Choroid plexus epithelial cell (primary cell): ENCODE results near the gene SLC16A13.
"Not testable (repeated sequence)": the region's sequence is repeated elsewhere in the genome, so short reads cannot be mapped to it uniquely, and the experiment has no call there.

Source experiments
- DNase-seq: peaks from one replicate; pipeline ENCODE4 v3.0.0-alpha.2; 2010; ENCODE audit warnings: low read depth
- H3K4me3 ChIP-seq: 2 replicates; pipeline ENCODE4 v1.5.1; 2011; ENCODE audit warnings: low read depth, mild to moderate bottlenecking, control low read depth, low read length, moderate library complexity
- CTCF ChIP-seq: conservative IDR thresholded peaks from 2 replicates; pipeline ENCODE4 v1.5.1; 2011; ENCODE audit warnings: low read depth, mild to moderate bottlenecking, control low read depth, inconsistent platforms, low read length, moderate library complexity

The SLC16A13 gene, protein sequence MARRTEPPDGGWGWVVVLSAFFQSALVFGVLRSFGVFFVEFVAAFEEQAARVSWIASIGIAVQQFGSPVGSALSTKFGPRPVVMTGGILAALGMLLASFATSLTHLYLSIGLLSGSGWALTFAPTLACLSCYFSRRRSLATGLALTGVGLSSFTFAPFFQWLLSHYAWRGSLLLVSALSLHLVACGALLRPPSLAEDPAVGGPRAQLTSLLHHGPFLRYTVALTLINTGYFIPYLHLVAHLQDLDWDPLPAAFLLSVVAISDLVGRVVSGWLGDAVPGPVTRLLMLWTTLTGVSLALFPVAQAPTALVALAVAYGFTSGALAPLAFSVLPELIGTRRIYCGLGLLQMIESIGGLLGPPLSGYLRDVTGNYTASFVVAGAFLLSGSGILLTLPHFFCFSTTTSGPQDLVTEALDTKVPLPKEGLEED

DNA sequence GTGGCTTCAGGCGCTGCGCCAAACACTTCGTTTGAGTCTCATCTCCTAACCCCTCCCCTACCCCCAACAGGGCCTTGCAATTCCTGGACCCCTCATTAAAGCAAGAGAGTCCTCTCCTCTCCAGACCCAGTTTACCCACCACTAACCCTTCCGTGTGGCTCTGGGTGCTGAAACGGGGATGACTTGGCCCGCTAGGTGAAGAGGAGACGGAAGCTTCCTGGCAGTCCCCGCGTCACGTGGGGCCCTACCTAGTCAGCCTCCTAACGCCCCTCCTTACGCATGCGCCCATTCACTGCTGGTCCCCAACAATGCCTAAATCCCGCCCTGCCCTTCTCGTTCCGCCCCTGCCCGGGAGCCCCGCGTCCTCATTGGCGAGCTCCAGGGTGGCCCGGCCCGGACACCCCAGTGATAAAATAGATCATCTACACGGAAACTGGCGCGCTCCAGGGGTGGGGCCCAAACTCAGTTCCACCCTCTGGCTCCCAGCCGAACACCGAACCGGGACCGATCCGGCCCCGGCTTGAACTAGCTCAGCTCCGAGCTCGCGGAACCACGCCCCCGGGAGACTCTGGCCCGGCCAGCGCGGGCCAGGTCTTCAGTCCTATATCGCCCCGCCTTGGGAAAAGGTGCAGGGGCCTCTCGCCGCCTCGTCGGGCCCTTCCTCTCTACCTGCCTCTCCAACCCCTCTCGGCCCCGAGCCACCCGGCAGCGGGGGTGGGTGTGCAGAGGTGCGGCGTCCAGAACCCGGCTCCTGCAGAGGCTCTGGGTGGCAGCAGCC lies at the start of gene SLC16A13:
Gene SLC16A13 (plus strand): TSS at position 425 of the 778 bp plus-strand sequence. CDS start 368 bp downstream, outside the sequence.
- peak; percentile 97 for DNase-seq
- peak within 1 kb of the TSS; percentile 78 for H3K4me3 ChIP-seq
- TF ChIP-seq CTCF = no peak

GRCh38 chr17:6986676-6987075 lies 49.1 kb upstream of the SLC16A13 start:
- no peak overlapping the region for H3K4me3 ChIP-seq
- TF ChIP-seq CTCF = no peak
- DNase-seq = no peak

DNA sequence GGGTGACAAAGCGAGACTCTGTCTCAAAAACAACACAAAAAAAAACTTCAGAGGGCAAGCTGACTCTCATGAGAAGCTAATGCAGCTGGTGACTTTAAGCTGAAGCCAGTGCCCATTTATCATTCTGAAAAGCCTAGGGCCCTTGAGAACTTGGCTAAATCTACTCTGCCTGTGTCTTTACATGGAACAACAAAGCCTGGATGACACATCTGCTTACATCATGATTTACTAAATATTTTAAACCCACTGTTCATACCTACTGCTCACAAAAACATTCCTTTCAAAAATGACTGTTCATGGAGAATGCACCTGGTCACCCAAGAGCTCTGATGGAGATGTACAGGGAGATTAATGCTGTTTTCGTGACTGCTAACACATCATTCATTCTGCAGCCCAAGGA lies 46.0 kb upstream of the SLC16A13 start:
- DNase-seq = no peak
- no peak overlapping the region for H3K4me3 ChIP-seq
- no peak for TF ChIP-seq CTCF

DNA sequence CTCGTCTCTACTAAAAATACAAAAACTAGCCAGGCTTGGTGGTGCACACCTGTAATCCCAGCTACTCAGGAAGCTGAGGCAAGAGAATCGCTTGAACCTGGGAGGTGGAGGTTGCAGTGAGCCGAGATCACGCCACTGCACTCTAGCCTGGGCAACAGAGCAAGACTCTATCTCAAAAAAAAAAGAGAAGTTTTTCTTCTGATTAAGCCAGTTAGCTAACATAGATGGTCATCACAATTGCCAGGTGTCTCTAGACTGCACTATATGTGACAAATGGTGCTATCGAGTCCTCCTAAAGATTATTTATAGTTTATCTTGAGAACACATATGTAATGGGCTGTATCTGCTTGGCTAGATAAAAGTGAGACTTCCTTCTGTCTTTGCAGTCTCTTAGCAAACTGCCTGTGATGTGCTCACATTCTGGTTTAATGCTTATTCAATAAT lies 42.2 kb upstream of the SLC16A13 start:
- H3K4me3 ChIP-seq, DNase-seq: not testable (repeated sequence)

GRCh38 chr17:6994118-6994598 lies 41.7 kb upstream of the SLC16A13 start:
- TF ChIP-seq CTCF = no peak
- H3K4me3 ChIP-seq = no peak overlapping the region
- no peak for DNase-seq

DNA sequence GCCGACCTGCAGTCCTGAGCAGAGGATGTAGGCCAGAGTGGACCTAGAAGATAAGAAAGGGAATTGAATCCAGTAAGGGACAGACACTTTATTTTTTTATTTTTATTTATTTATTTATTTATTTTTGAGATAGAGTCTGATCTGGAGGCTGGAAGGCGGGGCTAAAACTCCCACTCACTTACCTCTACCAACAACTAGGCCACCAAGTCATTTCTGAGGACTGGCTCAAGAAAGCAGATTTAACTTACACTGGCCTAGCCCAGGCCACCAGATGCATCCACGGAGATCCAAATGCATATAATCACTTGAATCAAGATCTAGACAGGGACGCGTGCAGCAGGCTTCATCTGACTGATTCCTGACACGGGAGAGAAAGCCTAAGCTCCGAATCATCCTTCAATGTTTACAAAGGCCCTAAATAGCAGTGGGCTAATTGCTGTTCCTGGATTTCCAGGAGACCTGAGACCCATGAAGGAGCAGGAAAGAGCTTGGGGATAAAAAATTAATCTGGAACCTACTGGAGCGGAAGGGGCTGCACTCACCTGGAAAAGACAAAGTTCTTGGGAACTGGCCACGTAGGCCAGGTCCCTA lies 41.1 kb upstream of the SLC16A13 start:
- no peak for TF ChIP-seq CTCF
- no peak for DNase-seq
- no peak overlapping the region for H3K4me3 ChIP-seq
